ENCODE measurements around the gene WDFY4. TPM values are rescaled to one million over a fixed set of nuclear protein-coding genes. Genes with fewer than 3 reads are reported as not detected.

WDFY4 gene
- total RNA-seq, 2 donors from 2014 or later: 1.5 to 4.6 TPM

DNA sequence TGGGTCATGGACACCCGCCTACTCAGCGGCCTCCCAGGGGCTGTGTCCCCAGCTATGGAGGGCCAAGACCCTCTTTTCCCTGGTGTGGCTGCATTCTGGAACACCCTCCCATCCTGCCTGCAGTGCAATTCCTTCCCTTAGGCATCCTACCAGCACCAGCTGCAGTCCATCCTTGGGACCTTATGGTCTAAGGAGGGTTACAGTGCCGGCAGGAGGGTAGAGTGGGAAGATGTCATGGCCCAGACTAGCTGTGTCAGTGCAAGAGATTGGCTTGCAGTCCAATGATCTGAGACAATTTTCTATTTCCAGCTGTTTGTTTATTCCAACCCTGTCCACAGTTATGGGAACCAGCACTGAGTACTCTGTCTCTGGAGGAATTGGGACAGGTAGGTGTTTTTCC is 92.4 kb downstream of the WDFY4 start:
- no peak for ATAC-seq
- no peak for DNase-seq
- intact Hi-C loops (cut with DNase I, micrococcal nuclease): no loop called here

- intact Hi-C loops (cut with DNase I, micrococcal nuclease): no loop called here
- ATAC-seq: no peak
Measured at GRCh38 chr10:48778193-48778857, 93.7 kb downstream of the WDFY4 start.

DNA sequence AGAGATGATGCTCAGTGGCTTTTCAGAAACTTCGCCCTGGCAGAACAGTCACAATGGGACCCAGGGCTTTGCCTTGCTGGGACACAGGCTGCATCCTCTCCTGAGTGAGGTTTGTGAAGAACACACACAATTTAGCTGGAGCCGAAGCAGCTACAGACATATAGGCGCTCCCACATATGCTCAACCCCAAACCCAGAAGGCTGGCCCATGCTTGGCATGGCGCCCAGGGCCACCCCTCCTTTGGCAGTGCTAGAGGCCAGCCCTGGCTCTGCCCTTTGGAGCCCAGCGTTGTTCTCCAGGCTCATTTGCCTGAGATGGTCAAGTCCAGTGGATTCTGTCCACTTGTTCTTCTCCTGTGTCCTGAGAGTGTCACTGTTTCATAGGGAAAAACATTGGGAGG is 94.4 kb downstream of the WDFY4 start:
- DNase-seq (no peak), ATAC-seq (no peak)
- intact Hi-C loops (cut with DNase I, micrococcal nuclease): no loop called here

More at GRCh38 chr10:48778193-48778857, 93.7 kb downstream of the WDFY4 start:
- DNase-seq: no peak

DNA sequence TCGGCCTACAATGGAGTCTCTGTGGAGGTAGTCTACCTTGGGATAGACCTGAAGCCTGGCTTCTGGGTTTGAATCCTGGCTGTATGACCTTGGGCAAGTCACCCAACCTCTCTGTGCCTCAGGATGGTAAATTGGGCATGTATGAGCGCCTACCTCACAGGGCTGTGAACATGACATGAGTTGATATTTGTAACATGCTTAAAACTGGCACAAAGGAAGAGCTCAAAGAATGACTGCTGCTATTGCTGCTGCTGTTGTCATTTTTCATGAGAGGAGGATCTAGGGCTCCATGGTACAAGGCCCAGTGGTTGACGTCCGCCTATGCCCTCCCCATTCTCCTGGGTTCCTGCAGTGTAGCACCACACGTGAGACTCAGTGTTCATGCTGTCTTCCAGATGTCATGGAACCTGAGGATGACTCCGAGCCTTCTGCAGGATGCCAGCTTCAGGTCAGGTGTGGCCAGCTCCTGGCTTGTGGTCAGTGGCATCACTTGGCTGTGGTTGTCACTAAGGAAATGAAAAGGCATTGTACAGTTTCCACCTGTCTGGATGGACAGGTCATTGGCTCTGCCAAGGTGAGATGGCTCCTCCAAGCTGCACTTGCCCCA is 95.0 kb downstream of the WDFY4 start:
- intact Hi-C loops (cut with DNase I, micrococcal nuclease): no loop called here
- ATAC-seq: no peak
- no peak for DNase-seq

GRCh38 chr10:48780341-48780740 is 95.7 kb downstream of the WDFY4 start:
- intact Hi-C loops (cut with DNase I, micrococcal nuclease): no loop called here
- ATAC-seq: no peak
- no peak for DNase-seq

DNA sequence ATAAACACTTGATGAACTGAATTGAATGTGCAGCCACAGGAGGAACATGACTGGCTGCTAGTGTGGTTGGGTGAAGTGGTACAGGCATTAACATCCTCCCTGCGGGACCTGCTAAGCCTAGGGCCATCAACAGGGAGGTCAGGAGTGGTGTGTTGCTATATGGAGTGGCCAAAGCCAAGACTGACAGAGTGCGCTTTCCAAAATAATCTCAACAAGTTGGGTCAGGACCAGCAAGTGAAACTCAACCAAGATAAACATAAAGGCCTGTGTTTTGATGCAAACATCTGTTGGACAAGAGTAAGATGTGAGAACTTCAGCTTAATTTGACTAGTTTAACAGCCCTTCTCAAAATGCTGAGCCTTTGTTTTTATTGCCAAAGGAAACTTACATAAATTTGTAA is 97.7 kb downstream of the WDFY4 start:
- no peak for DNase-seq
- ATAC-seq: no peak

DNA sequence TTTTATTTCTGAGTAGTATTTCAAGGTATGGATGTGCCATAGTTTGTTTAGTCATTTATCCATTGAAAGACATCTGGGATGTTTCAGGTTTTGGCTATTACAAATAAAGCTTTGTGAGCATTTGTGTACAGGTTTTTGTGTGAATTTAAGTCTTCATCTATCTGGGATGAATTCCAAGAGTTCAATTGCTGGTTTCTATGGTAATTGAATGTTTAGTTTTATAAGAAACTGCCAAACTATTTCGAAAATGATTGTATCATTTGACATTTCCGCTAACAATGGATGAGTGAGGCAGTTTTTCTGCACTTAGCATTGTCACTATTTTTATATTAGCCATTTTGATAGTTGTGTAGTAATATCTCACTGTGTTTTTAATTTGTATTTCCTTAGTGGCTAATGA is 99.4 kb downstream of the WDFY4 start:
- intact Hi-C loops (cut with DNase I, micrococcal nuclease): no loop called here
- no peak for ATAC-seq

More for the DNA sequence above, 97.7 kb downstream of the WDFY4 start:
- intact Hi-C loops (cut with DNase I, micrococcal nuclease): no loop called here

GRCh38 chr10:48785796-48786195 is 101.1 kb downstream of the WDFY4 start:
- DNase-seq (no peak), ATAC-seq (no peak)
- intact Hi-C loops (cut with DNase I, micrococcal nuclease): no loop called here

More for the DNA sequence above, 99.4 kb downstream of the WDFY4 start:
- DNase-seq: no peak

DNA sequence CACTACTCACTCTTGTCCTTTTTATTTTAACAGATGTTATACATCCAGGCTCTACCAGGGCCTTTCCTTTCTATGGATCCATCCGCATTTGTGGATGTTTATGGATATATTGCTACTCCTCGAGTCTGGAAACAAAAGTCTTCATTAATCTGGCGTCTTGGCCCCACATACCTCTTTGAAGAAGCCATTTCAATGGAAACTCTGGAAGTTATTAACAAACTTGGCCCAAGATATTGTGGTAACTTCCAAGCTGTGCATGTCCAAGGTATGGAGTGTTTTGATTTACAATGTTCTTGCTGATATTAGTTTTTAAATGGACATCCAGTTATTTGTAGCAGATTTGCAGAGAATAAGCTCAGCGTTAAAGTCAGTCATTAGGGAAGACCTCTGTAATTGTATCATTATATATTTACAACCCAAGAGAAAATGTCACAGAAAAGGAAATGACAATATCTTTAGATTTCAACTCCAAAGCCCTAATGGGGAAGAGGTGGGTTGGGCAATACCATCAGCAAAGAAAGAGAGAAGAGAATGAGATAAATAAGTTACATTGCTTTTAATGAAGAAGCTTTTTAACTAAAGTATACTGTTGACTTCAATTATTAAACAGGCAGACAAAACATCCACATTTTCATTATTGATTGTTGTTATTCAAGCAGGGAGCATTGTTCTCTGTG is 102.1 kb downstream of the WDFY4 start:
- ATAC-seq (no peak), DNase-seq (no peak)
- intact Hi-C loops (cut with DNase I, micrococcal nuclease): no loop called here

- DNase-seq (no peak), ATAC-seq (no peak)
- intact Hi-C loops (cut with DNase I, micrococcal nuclease): no loop called here
Measured at GRCh38 chr10:48788554-48788953, 103.9 kb downstream of the WDFY4 start.

- DNase-seq (no peak), ATAC-seq (no peak)
- intact Hi-C loops (cut with DNase I, micrococcal nuclease): no loop called here
Measured at GRCh38 chr10:48789486-48790456, 105.1 kb downstream of the WDFY4 start.

GRCh38 chr10:48790457-48791044 is 105.9 kb downstream of the WDFY4 start:
- intact Hi-C loops (cut with DNase I, micrococcal nuclease): no loop called here
- ATAC-seq (no peak), DNase-seq (no peak)

- ATAC-seq (no peak), DNase-seq (no peak)
- intact Hi-C loops (cut with DNase I, micrococcal nuclease): no loop called here
Measured at GRCh38 chr10:48791267-48791928, 106.7 kb downstream of the WDFY4 start.

DNA sequence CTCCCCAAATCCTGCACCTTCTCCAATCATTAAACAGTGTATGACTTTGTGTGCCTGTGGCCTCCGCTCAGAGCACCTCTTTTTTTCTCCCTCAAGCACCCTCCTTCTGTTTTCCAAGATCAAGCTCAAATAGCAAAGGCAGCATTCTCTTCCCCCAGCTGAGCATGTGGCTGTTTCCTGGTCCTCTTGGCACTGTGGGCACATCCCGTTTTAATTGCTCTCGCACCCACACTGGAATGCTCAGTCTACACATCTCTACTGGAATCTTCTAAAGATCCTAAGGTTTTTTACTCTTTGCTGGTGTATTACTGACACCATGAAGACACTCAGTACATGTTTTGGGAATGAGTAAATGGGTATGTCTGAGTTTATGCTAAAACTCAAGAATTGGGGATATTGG is 107.4 kb downstream of the WDFY4 start:
- ATAC-seq (no peak), DNase-seq (no peak)
- intact Hi-C loops (cut with DNase I, micrococcal nuclease): no loop called here

DNA sequence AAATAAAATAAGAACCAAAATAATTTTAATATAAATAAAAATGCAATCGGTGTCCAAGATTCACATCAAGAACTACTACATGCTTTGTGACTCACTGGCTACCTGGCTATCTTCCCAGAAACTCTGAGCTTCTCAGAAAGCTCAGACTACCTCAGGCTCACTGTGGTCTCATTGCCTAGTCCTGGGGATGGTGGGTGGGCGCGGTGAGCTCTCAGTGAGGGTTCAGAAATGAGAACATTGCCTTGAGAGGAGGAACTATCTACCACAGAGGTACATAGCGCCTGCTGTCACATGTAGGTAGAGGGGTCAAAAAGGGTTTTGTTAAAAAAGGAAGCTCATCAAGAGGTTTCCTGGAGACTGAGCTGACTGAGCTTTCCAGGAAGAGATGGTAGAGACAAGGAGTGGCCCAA is 108.0 kb downstream of the WDFY4 start:
- no peak for ATAC-seq
- intact Hi-C loops (cut with DNase I, micrococcal nuclease): no loop called here
- DNase-seq: no peak

GRCh38 chr10:48794074-48794473 is 109.4 kb downstream of the WDFY4 start:
- intact Hi-C loops (cut with DNase I, micrococcal nuclease): no loop called here
- no peak for DNase-seq
- no peak for ATAC-seq

DNA sequence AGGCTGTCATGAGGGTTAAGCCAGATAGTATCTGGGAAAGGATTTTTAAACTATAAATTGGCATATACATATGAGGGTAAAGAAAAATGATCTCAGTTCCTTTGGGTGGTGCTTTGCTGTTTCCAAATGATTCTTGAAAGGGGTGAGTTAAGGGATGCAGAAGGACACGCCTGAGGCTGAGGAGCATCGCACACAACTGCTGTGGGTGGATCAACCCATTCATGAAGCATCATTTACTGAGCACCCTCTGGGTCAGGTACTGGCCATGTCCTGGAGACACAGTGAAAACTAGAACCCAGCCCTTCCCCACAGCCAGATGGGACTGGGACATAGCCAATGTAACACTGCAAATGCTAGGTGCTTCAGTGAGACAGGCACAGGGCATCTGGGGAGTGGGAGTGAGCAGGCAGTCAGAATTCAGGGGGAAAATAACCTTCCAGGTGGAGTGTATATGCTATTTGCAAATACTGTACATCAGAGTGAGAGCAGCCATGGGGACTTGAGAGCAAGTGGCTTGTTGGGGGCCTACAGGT is 112.1 kb downstream of the WDFY4 start:
- no peak for DNase-seq
- intact Hi-C loops (cut with DNase I, micrococcal nuclease): no loop called here
- no peak for ATAC-seq

DNA sequence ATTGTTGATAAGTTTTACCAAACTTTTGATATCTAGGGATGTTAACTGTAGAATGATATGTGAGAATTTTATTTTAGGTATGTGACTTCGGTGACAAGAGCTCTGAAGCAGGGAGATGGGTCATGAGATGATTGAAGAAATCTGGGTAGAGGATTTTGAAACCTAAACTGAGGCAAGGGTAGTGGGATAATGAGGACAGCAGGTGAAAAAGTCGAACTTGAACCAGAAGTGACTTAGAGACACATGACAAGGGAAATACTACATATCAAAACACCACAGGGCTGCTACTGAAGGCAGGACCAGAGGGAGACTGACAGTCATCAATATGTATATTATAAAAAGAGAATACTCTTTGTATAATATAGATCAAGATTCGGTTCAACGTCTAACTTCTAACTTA is 113.2 kb downstream of the WDFY4 start:
- no peak for ATAC-seq
- intact Hi-C loops (cut with DNase I, micrococcal nuclease): no loop called here
- DNase-seq: no peak

Data from left colon (tissue), 2 donors.